Parathyroid adenoma (tissue), 2 donors: ENCODE results near the gene BORA.
"Not testable (repeated sequence)": the region's sequence is repeated elsewhere in the genome, so short reads cannot be mapped to it uniquely, and the experiment has no call there.

Experiments used
- H2AFZ ChIP-seq: fragments of 300-600 bp; sonication (generic); one replicate; pipeline ENCODE4 v1.7.0; 2017; ENCODE audit warnings: antibody characterized with exemption, mild to moderate bottlenecking
- H3K27ac ChIP-seq: fragments of 300-600 bp; sonication (generic); one replicate; pipeline ENCODE4 v1.7.0; 2017
- H3K27me3 ChIP-seq: fragments of 300-600 bp; sonication (generic); one replicate; pipeline ENCODE4 v1.7.0; 2017; ENCODE audit warnings: low read length; ENCODE audit not compliant: control insufficient read depth, insufficient read depth
- H3K36me3 ChIP-seq: fragments of 300-600 bp; sonication (generic); one replicate; pipeline ENCODE4 v1.7.0; 2017; ENCODE audit warnings: low read length; ENCODE audit not compliant: control insufficient read depth, insufficient read depth
- H3K4me1 ChIP-seq: fragments of 300-600 bp; sonication (generic); one replicate; pipeline ENCODE4 v1.7.0; 2017; ENCODE audit warnings: control low read depth
- H3K4me2 ChIP-seq: fragments of 300-600 bp; sonication (generic); one replicate; pipeline ENCODE4 v1.7.0; 2017; ENCODE audit warnings: low read length
- H3K4me3 ChIP-seq: fragments of 300-600 bp; sonication (generic); one replicate; pipeline ENCODE4 v1.7.0; 2017; ENCODE audit warnings: low read depth, low read length
- H3K79me2 ChIP-seq: fragments of 300-600 bp; sonication (generic); one replicate; pipeline ENCODE4 v1.7.0; 2017; ENCODE audit warnings: control low read depth
- H3K9ac ChIP-seq: fragments of 300-600 bp; sonication (generic); one replicate; pipeline ENCODE4 v1.7.0; 2017; ENCODE audit warnings: mild to moderate bottlenecking
- H3K9me3 ChIP-seq: fragments of 300-600 bp; sonication (generic); one replicate; pipeline ENCODE4 v1.7.0; 2017; ENCODE audit warnings: low read length; ENCODE audit not compliant: control insufficient read depth
- CTCF ChIP-seq: fragments of 300-600 bp; sonication (generic); IDR thresholded peaks from one replicate; pipeline ENCODE4 v1.7.0; 2017; ENCODE audit warnings: antibody characterized with exemption, mild to moderate bottlenecking
- donor health status: primary hyperparathyroidism.

BORA gene

DNA sequence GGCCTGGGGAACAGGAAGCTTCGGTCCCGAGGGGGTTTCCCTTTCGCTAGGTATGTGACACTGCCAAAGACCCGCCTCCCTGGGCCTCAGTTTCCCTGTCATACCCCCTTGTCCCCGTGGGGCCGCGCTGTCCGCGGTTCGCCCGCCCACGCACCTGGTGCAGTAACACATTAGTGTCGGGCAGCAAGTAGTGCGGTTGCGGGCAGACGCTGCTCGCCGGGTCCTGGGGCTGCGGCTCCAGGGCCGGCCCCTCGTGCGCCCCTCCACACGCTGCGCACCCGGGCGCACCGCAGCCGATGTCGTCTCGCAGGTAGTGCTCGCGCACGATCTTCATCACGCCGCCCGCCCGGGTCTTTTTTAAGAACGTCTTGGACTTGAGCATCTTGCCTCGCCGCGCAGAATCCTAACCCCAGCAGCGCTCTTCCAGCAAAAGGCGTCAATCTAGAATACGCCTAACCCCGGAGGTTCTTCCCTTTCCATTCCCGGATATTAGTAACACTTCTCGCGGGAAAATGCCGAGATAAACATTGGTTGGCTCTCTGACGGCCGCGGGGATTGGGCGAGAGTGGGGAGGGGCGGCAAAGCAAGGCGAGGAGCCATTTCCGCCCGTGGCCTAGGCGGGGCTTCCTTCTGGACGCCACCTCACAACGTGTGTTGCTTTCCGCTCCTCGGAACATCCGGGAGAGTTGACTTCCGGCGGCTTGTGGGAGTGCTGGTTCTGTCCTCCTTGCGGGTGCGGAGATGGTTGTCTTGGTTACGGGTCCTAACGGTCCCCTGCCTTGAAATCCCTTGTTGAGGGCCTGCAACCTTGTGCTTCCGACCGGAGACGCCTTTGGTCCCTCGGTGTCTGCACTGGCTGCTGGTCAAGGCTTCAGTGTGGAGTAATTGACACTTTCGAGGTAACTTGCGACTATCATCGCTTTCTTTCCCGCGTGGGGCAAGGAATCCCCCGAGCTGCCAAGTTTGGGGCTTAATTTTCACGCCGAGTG lies 54.0 kb downstream of the BORA start, which contains the start of the genes DIS3 and PIBF1:
TSS of gene DIS3 (minus strand) at position 450 of the 989 bp plus-strand sequence. CDS start at position 382, 68 bp downstream.
TSS of gene PIBF1 (plus strand) at position 683 of the 989 bp plus-strand sequence. CDS start 1,337 bp downstream, outside the sequence.
- Histone ChIP-seq H2AFZ (peak within 1 kb of the TSS; percentile 73), H3K27ac (peak within 1 kb of the TSS; percentile 71), H3K27me3 (no peaks in the 10 kb centered on the region), H3K79me2 (no peaks in the 10 kb centered on the region), H3K4me3 (peak within 1 kb of the TSS; percentile 86), H3K4me1 (peaks cover 2% of the 10 kb centered on the region), H3K9me3 (no peaks in the 10 kb centered on the region), H3K9ac (peak within 1 kb of the TSS; percentile 34), H3K36me3 (no peaks in the 10 kb centered on the region), H3K4me2 (peak within 1 kb of the TSS; percentile 89)
- no peak for TF ChIP-seq CTCF

- Histone ChIP-seq H3K9me3 (no peaks in the 10 kb centered on the region), H3K27ac (peak overlapping the region; percentile 71), H3K36me3 (no peaks in the 10 kb centered on the region), H3K79me2 (no peaks in the 10 kb centered on the region), H3K27me3 (no peaks in the 10 kb centered on the region), H3K4me2 (peak overlapping the region; percentile 89), H3K4me3 (peak overlapping the region; percentile 86), H3K9ac (no peak overlapping the region), H3K4me1 (peaks cover 2% of the 10 kb centered on the region), H2AFZ (peak overlapping the region; percentile 73)
- TF ChIP-seq CTCF = no peak
These were observed 55.0 kb downstream of the BORA start for GRCh38 chr13:72782717-72783116.

GRCh38 chr13:72784679-72785078 lies 57.0 kb downstream of the BORA start:
- not testable (repeated sequence) for H3K4me2 ChIP-seq, H3K79me2 ChIP-seq, H3K9me3 ChIP-seq, H3K27ac ChIP-seq, H3K4me1 ChIP-seq, H2AFZ ChIP-seq, H3K36me3 ChIP-seq, H3K9ac ChIP-seq, H3K4me3 ChIP-seq, H3K27me3 ChIP-seq

DNA sequence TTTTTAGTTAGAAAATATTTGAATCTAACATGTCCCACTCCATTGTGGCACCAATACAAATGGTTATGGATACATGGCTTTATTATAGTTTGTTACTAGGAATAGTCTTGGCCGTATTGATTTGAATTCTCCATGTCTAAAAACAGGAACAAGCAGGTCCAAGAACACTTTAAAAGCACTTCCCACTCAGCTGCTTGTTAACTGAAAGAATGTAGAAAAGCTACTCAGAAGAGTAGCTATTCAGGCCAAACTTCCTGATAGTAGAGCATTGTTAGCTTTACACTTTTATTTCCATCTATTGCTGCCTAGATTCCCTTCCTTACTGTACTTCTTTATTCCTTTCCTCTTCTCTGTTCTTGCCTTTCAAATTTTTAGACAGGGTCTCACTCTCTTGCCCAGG lies 61.1 kb downstream of the BORA start:
- H3K79me2 ChIP-seq = no peaks in the 10 kb centered on the region
- no peak for TF ChIP-seq CTCF
- H3K4me3 ChIP-seq = no peak overlapping the region
- no peaks in the 10 kb centered on the region for H3K36me3 ChIP-seq
- H3K4me2 ChIP-seq = no peak overlapping the region
- no peaks in the 10 kb centered on the region for H3K9me3 ChIP-seq
- no peaks in the 10 kb centered on the region for H3K27me3 ChIP-seq
- no peaks in the 10 kb centered on the region for H3K4me1 ChIP-seq
- no peak overlapping the region for H3K27ac ChIP-seq
- H2AFZ ChIP-seq = no peak overlapping the region
- H3K9ac ChIP-seq = no peak overlapping the region

GRCh38 chr13:72792640-72793039 lies 64.9 kb downstream of the BORA start:
- Histone ChIP-seq H3K79me2 (no peaks in the 10 kb centered on the region), H3K27ac (no peak overlapping the region), H3K4me3 (no peak overlapping the region), H3K4me2 (no peak overlapping the region), H3K4me1 (no peaks in the 10 kb centered on the region), H3K27me3 (no peaks in the 10 kb centered on the region), H3K36me3 (no peaks in the 10 kb centered on the region), H3K9me3 (no peaks in the 10 kb centered on the region), H2AFZ (no peak overlapping the region), H3K9ac (no peak overlapping the region)
- no peak for TF ChIP-seq CTCF
